GM12873 (cell line): Measurements from ENCODE around the gene STX10.

ENCODE experiments used
- CTCF ChIP-seq: IDR thresholded peaks from 2 replicates; pipeline ENCODE4 v1.5.1; 2012; ENCODE audit warnings: low read depth, mild to moderate bottlenecking, moderate library complexity, low read length, control low read depth; ENCODE audit not compliant: insufficient read depth; ENCODE audit errors: missing control alignments

The STX10 gene

GRCh38 chr19:13129384-13129783, 20.8 kb downstream of the STX10 start:
- no peak for TF ChIP-seq CTCF

GRCh38 chr19:13128583-13128982, 21.6 kb downstream of the STX10 start:
- no peak for TF ChIP-seq CTCF

GRCh38 chr19:13127811-13128575, 22.2 kb downstream of the STX10 start:
- TF ChIP-seq CTCF = no peak

GRCh38 chr19:13127051-13127450, 23.1 kb downstream of the STX10 start:
- no peak for TF ChIP-seq CTCF

GRCh38 chr19:13122980-13123957, 26.9 kb downstream of the STX10 start:
- no peak for TF ChIP-seq CTCF

DNA sequence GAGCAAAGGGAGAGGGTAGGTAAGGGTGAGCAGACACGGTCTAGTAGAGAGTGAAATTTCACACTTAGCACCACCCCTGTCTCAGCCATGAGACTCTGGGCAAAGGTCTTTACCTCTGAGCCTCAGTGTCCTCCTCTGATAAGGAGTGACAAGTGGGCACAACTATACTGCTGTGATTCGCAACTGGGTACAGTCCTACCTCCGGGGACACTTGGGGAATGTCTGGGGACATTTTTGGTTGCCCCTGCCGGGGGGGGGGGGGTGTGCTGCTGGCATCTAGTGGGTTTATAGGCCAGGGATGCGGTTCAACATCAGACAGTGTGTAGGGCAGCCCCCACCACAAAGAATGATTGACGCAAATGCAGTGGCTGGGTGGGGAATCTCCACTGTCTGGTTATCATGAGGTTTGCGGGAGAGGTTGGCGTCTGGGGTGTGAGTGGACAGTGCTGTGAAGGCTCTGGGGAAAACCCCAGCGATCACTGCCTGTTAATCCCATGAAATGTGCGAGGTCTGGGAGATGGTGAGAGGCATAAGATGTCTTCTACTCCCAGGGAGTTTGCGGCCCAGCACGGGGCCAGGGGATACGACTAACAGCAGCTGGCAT, 27.8 kb downstream of the STX10 start:
- no peak for TF ChIP-seq CTCF
